GM19395 (cell line): ENCODE results near the gene LMO7.

Experiments
- ATAC-seq: cut with Tn5 transposase; IDR thresholded peaks from one replicate; pipeline ENCODE4 v1.9.1; 2021; ENCODE audit warnings: mild to moderate bottlenecking, moderate library complexity; ENCODE audit not compliant: unreplicated experiment

LMO7 gene

DNA sequence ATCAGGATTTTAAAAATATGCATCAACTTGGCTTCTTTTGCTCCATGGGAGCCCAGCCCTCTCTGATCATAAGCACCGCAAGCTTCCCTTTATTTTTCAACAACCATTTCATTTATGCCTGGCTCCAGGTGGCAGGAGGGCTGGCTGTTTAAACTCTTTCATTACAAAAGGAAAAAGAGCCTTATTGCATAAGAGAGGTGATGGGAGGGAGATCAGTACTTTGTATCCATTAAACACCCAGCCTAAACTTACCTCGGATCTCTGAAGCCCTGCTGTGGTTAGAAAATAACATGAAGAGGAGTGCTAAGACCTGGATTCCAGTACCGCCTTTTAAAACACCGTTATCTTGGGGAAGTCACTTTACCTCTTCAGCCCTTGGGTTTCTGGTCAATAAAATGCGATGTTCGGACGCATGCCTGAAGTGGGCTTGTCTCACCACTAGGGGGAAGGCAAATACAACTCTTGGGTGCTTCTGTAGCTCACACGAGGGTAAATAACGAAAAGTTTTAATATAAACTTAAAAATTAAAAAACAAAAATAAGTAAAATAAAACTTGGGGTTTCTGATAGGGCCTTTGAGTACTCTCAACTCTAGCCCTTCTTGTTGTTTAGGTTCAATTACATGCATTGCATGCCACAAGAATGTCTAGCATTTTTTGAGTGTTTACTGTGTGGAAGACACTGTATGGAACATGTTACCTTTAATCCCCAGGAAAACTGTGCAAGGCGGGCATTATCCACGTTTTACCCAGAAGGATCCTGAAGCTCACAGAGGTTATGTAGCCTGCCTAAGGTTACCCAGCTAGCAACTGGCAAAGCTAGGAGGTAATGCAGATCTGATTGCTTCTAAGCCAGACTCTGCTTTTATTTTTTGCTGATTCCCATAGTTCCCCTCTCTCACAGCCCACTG, 240.3 kb downstream of the LMO7 start:
- peak; percentile 97 for ATAC-seq

DNA sequence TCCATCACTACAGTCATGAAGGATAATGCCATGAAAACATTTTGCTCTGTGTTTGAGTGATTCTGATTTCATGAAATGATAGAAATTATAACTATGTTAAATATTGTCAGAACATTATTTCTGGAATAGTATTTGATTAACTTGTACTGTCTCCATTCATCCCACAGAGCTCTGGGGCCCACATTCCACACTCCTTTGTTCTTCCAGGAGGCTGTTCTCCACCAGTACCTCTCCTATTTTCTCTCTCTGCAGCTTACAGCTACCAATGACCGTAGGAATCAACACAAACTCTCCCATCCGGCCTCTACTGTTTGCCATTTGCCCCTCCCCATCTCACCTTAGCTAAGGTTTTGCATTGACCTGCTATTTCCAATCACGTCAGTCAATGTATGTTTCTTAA, 240.9 kb downstream of the LMO7 start:
- no peak for ATAC-seq

DNA sequence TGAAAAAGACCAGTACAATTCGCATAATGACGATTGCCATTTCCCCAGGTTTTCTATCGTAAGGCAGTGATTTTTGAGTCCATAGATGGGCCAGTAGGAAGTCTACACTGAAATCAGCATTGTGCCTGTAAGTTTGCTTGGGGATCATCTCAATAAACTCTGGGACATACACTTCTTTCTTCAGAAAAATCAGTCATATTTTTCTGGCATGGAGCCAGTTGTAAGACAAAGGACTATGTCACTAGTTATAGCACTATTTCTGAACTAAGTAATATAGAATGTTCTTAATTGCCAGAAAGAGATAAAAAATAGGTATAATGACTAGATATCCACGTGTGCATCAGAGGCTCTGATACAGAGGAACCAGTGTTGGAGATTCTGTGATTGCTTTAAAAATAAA, 243.5 kb downstream of the LMO7 start:
- ATAC-seq, result no peak

DNA sequence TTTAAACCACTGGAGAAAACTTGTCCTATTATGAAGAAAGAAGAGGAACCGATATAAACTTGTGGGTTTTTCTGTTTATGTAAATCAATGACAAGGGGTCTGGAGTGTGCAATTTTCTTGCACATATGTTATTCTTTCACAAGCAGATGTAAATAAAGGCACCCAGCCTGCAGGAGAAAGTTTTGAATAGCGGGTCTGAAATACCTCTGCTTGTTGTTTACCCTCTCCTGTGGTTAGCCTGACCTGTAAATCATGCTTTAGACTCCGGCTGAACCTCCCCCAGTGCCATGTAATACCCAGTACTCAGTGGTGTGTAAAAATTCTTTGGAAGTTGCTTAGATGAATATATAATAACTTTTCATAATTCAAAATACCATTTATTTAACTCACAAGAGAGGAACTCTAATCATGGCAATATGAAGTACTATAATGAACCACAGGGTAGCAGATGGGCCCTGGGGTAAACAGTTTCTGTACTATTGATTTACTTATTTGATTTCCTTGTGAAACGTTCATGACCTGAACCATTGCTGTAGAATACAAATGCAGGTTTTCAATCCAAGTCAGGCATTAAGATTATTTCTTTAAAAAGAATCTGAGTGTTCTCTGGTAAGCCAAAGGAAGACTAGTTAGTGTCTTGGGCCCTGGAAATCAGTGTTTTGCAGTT, 245.1 kb downstream of the LMO7 start:
- ATAC-seq, result no peak

DNA sequence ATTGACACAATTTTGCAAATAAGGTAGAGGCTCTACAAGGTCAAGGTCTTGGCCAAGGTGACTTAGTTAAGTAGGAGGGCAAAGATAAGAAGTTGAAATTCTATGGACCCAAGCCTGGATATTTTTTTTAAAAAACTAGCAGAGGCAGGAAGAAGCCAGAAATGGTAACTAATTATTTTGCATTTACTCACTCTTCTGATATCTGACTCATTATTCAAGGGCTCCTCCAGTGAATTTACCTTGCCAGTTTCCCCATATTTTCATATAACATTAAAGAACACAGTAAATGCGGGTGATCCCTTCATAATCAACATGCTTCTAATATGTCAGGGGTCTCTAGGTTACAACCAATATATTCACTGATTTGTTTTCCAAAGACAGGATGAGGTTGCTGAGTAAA, 246.1 kb downstream of the LMO7 start:
- ATAC-seq, result no peak

DNA sequence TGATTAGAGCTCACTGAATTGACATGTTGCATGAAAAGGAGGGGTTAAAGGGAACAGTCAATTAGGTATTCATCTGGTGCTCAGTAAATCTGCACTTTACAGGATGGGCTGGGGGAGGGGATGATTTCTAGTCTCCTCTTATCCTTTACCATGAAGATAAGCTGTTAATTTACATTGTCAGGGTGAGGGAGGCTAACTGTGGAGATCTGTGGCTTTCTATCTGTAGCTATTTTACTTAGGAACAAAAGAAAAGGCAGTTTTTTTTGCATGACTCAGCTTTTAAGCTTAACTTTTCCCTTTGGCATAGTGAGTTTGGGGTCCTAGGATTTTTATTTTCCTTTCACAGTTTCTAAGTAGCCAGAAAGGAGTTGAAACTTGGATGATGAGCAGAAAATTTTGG, 253.3 kb downstream of the LMO7 start:
- ATAC-seq, result no peak

DNA sequence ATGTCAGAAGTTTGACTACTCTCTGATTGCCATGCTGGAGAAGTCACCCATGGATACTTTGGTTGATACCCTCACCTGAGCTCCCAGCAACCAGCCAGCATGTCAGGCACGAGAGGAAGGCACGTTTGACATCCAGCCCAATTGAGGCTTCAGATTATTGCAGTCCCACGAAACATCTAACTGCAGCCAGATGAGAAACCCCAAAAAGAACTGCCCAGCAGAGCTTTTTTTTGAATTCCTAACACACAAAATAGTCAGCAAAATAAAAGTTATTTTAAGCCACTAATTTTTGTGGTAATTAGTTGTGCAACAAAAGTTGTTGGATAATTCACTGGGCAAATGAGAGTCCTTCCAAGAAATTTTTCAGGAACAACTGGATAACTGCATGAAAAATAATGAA, 259.0 kb downstream of the LMO7 start:
- ATAC-seq, result no peak

DNA sequence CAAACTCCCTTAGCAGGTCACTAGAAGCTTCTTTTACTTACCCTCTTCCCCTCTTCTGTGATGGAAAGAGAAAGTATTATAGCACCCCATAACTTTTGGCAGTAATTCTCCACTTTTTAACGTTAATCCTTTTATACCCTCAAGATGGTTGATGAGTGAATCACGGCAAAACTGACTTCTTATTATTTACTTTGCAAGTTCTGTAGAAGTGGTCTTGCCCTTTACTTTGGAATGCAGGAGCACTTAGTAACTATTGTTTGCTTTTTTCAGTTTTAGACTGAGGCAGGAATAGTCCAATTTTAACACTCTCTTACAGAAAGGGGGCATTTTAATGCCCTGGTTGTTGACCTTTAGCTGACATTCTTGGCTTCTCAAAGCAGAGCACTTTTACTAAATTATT, 260.1 kb downstream of the LMO7 start:
- no peak for ATAC-seq

DNA sequence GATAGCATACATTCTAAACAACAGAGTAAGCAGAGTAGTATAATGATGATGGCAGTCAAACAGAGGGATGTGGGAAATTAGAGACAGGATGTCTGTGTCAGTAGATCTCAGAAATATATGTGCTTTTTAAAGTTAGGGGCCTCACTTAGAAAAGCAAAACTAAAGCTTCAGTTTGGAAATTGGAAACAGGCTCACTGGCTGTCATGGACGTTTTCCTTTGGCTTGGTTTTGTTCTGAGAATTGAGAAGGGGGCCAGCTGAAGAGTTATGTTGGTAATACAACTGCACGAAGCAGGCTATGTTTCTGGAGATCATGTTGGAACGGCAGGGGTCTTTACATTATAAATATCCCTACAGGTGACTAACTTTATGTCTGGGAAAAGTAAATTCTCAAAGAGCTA, 261.3 kb downstream of the LMO7 start:
- ATAC-seq, result no peak

DNA sequence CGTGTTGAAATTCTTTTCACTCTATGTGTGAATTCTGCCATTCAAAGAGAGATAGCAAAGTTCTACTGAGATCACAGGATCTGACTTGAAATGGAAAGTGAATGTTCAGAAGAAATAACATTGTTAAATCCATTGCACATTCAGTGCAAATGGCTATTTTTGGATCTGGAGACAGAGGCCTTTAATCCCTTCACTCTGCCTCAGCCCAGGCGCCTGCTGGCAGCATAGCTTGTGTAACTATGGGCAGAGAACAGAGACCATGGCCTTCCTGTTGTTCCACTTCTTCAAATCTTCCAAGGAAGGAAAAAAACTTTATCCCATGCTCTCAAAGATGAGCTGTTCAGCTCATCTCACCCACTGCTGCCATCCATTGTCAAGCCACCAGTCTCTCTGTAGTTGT, 265.4 kb downstream of the LMO7 start:
- no peak for ATAC-seq

DNA sequence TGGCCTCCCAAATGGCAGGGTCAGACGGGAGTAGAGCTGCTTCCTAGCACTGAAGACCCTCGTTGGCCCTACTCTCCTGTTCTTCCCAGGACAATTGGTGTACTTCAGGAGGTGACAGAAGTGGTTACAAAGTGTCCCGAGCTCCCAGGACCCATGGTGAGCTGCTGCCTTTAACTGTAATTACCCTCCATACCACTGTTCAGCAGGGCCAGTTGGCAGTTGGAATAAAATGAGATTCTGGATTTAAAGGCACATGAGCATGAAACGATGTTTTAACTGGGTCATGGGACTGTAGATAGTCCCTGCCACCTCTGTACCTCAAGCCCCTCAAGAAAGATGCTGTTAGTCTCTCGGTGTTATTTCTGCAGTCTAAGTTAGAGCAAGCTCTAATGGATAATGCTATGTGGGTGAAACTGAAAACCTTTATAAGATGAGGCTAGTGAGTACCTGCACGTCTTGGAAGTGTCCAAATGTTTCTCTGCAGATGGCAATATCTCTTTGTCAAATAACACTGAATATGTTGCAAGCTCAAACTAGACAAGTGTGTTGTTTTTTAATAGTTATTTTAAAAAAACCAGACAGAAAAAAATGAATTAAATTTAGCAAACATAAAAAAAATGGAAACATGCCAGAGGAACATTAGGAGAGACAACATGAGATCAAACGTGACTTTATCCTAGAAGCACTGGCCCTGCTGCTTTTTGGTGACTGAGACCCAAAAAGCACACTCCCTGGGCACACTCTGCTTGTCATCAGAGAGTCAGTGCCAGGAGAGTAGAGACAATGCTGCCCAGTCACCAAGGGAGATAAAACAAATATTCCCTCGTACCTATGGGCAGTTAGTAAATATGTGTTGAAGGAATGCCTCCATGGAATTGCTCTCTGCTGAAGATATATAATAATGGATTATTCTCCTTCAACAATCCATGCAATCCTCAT, 266.3 kb downstream of the LMO7 start:
- no peak for ATAC-seq

DNA sequence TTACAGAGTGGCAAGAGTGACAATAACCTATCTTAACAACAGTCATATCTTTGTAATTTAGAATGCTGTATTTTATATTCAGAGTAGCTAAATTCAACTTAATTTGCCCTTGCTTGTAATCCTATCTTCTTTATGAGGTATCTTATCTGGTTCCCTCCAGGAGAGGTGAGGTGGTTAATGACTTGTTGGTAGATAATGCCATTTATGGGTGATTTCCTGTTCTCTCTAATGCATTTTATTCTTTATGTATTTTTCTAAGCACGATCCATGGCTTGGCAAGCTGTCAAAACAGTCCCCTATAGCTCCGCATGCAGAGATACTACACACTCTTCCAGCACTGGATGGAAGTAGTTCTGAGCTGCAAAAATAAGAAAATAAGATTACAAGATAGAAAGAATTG, 267.9 kb downstream of the LMO7 start:
- ATAC-seq, result no peak

DNA sequence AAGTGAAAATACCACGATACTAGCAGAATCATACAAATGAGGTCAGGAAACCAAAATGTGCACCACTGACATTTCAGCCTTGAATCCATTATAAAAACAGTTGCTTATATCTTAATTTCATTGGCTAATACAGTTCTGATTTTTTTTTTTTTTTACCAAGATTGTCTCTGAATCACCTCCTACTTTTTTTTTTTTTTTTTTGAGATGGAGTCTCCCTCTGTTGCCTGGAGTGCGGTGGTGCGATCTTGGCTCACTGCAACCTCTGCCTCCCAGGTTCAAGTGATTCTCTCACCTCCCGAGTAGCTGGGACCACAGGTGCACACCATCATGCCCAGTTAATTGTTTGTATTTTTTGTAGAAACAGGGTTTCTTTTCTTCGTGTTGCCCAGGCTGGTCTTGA, 270.2 kb downstream of the LMO7 start:
- no peak for ATAC-seq

DNA sequence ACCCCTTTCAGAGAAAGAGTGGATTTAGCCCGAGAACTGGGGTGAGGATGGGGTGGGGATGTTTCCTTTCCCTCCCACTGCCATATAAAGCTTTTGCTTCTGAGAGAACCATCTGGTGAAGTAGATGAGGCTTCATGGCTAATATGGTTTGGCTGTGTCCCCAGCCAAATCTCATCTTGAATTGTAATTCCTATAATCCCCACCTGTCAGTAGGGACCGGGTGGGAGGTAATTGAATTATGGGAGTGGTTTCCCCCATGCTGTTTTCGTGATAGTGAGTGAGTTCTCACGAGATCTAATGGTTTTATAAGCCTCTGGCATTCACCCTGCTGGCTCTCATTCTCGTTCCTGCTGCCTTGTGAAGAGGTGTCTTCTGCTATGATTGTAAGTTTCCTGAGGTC, 270.9 kb downstream of the LMO7 start:
- ATAC-seq, result no peak

DNA sequence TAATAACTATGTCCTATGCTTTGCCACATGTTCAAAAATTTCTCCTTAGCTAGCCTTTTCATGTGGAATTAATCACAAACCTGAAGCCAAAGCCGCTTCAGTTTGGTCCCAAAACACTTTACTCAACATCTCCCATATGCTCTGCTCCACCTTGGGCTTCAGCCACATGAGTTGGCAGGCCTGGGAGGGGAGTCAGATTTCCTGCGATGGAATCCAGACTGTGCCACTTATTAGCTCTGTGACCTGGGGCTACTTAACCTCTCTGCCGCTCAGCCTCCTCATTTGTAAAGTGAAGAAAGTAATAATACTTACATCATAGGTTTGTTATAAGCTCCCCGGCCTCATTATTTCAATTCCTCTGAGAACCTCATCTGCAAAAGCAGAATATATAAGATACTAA, 272.0 kb downstream of the LMO7 start:
- no peak for ATAC-seq
